Measurements from ENCODE around the gene CAMK2D.

DNA sequence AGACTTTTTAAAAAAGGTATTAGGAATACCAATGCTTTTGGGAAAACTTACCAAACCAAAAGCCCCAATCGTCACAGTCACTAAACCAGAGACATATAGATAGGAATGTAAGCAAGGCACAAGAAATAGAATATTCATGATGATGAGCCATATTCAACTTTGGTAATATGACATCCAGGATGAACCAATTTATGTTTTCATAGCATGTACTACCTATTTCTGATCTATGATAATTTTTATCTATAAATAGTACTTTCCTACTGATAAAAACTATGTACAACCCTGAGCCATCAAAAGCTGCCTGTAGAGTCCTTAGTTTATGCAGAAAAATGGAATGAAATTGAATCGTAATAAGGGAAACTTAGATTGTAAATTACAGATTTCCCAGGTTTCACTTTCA, 18.9 kb downstream of the CAMK2D start:
- TF ChIP-seq EZH2 (IDR thresholded peaks at IDR 0.05; ENCODE audit: low read depth): no peak
- TF ChIP-seq, protein P1, sequence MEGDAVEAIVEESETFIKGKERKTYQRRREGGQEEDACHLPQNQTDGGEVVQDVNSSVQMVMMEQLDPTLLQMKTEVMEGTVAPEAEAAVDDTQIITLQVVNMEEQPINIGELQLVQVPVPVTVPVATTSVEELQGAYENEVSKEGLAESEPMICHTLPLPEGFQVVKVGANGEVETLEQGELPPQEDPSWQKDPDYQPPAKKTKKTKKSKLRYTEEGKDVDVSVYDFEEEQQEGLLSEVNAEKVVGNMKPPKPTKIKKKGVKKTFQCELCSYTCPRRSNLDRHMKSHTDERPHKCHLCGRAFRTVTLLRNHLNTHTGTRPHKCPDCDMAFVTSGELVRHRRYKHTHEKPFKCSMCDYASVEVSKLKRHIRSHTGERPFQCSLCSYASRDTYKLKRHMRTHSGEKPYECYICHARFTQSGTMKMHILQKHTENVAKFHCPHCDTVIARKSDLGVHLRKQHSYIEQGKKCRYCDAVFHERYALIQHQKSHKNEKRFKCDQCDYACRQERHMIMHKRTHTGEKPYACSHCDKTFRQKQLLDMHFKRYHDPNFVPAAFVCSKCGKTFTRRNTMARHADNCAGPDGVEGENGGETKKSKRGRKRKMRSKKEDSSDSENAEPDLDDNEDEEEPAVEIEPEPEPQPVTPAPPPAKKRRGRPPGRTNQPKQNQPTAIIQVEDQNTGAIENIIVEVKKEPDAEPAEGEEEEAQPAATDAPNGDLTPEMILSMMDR (conservative IDR thresholded peaks at IDR 0.05): no peak

Data from PC-9 (cell line).